Gastroesophageal sphincter (tissue), 4 donors: Measurements from ENCODE around the gene PLEKHM2. TPM values are rescaled to one million over a fixed set of nuclear protein-coding genes. Genes with fewer than 3 reads are reported as not detected.

ENCODE experiments used
- ATAC-seq: fragments of 150-250 bp; one replicate; pipeline ENCODE4 v1.9.1; 2016; ENCODE audit warnings: mild to moderate bottlenecking, moderate library complexity
- H3K27ac ChIP-seq, 4 donors: fragments of 200-600 bp; sonication (generic) in 3 of 4; 1 replicate in 3 of 4; 2 replicates in 1 of 4; pipeline ENCODE4 v1.5.1; 2016 to 2019
- H3K27me3 ChIP-seq: fragments of 200-600 bp; sonication (generic); one replicate; pipeline ENCODE4 v1.5.1; 2019
- H3K36me3 ChIP-seq, 2 donors: fragments of 200-600 bp; sonication (generic); one replicate each; pipeline ENCODE4 v1.5.1; 2019; ENCODE audit warnings: control low read depth in 1 of 2
- H3K4me1 ChIP-seq, 3 donors: fragments of 200-600 bp; sonication (generic); 1 replicate in 2 of 3; 2 replicates in 1 of 3; pipeline ENCODE4 v1.5.1; 2016 to 2019; ENCODE audit warnings: control low read depth in 2 of 3
- H3K4me3 ChIP-seq, 2 donors: fragments of 200-600 bp; sonication (generic); one replicate each; pipeline ENCODE4 v1.5.1; 2019; ENCODE audit warnings: mild to moderate bottlenecking in 1 of 2, moderate library complexity in 1 of 2
- H3K9me3 ChIP-seq, 3 donors: fragments of 200-600 bp; sonication (generic); one replicate each; pipeline ENCODE4 v1.5.1; 2017 to 2019; ENCODE audit warnings: control low read depth in 2 of 3
- CTCF ChIP-seq, 4 experiments: fragments of 200-600 bp in 2 of 4; fragments of 450-650 bp in 2 of 4; sonication (generic) in 1 of 4; IDR thresholded peaks; one replicate each; pipeline ENCODE4 v1.5.1; 2017 to 2019; ENCODE audit warnings: antibody characterized with exemption in 4 of 4, mild to moderate bottlenecking in 2 of 4, moderate library complexity in 2 of 4
- EP300 ChIP-seq: sonication (generic); formaldehyde crosslinking; IDR thresholded peaks from one replicate; pipeline ENCODE4 v1.6.1; 2017; ENCODE audit warnings: antibody characterized with exemption, mild to moderate bottlenecking
- POLR2A ChIP-seq, 2 donors: fragments of 450-650 bp; IDR thresholded peaks; one replicate each; pipeline ENCODE4 v1.6.1; 2017; ENCODE audit warnings: antibody characterized with exemption in 2 of 2, mild to moderate bottlenecking in 2 of 2, moderate library complexity in 1 of 2
- POLR2AphosphoS5 ChIP-seq: sonication (generic); formaldehyde crosslinking; IDR thresholded peaks from one replicate; pipeline ENCODE4 v1.6.1; 2017; ENCODE audit warnings: antibody characterized with exemption
- WGBS, 2 donors: methylation state at CpG; one replicate each; pipeline ENCODE4 v1.1.5; 2018; ENCODE audit warnings: low coverage in 1 of 2; 5-methylcytosine and 5-hydroxymethylcytosine counted together
- total RNA-seq, 4 donors: library from RNA; depleted of rRNA; stranded (reverse); fragments of >200 nt; gene quantifications; one replicate each; pipeline ENCODE4 v1.1.0, GENCODE V29; 2016

PLEKHM2 gene
- total RNA-seq, 4 donors from 2014 or later, result 32.1 to 65.2 (median 41.8) TPM

- no peak for ATAC-seq
- no peak overlapping the region for H3K4me3 ChIP-seq
- no peak for TF ChIP-seq CTCF (IDR thresholded peaks at IDR 0.05)
- no peak for TF ChIP-seq POLR2A (IDR thresholded peaks at IDR 0.05)
- TF ChIP-seq POLR2AphosphoS5, result no peak
- TF ChIP-seq EP300, result no peak
- no peaks in the 10 kb centered on the region for H3K4me1 ChIP-seq
- 67 to 88% methylated on average over 3 to 5 of the region's 26 CpGs for WGBS, 2 donors
- H3K27ac ChIP-seq, result no peak overlapping the region
- no peaks in the 10 kb centered on the region for H3K9me3 ChIP-seq
- H3K27me3 ChIP-seq, result no peaks in the 10 kb centered on the region
- peaks cover 0 to 98% of the 10 kb centered on the region in 2 donors for H3K36me3 ChIP-seq
Observed at GRCh38 chr1:15724949-15725880, 41.1 kb downstream of the PLEKHM2 start.

GRCh38 chr1:15726508-15726907 lies 42.4 kb downstream of the PLEKHM2 start:
- no peak overlapping the region for H3K27ac ChIP-seq
- H3K9me3 ChIP-seq, result no peaks in the 10 kb centered on the region
- 80% methylated on average over 6 of the region's 9 CpGs; no CpG with 5 or more reads in 1 of the 2 donors for WGBS, 2 donors
- no peaks in the 10 kb centered on the region for H3K27me3 ChIP-seq
- H3K36me3 ChIP-seq, result peaks cover 0 to 98% of the 10 kb centered on the region in 2 donors
- no peak overlapping the region for H3K4me3 ChIP-seq
- no peak for TF ChIP-seq CTCF (IDR thresholded peaks at IDR 0.05)
- no peak for TF ChIP-seq POLR2AphosphoS5
- no peak for TF ChIP-seq POLR2A (IDR thresholded peaks at IDR 0.05)
- no peak for TF ChIP-seq EP300
- no peaks in the 10 kb centered on the region for H3K4me1 ChIP-seq
- no peak for ATAC-seq

- no peak for ATAC-seq
- H3K36me3 ChIP-seq, result peaks cover 0 to 98% of the 10 kb centered on the region in 2 donors
- H3K27me3 ChIP-seq, result no peaks in the 10 kb centered on the region
- no peak overlapping the region for H3K27ac ChIP-seq
- H3K4me1 ChIP-seq, result no peaks in the 10 kb centered on the region
- H3K9me3 ChIP-seq, result no peaks in the 10 kb centered on the region
- TF ChIP-seq EP300, result no peak
- no peak for TF ChIP-seq CTCF (IDR thresholded peaks at IDR 0.05)
- no peak for TF ChIP-seq POLR2A (IDR thresholded peaks at IDR 0.05)
- TF ChIP-seq POLR2AphosphoS5, result no peak
- 95% methylated on average over 4 of the region's 21 CpGs; no CpG with 5 or more reads in 1 of the 2 donors for WGBS, 2 donors
- H3K4me3 ChIP-seq, result no peak overlapping the region
Observed at GRCh38 chr1:15727021-15727420, 42.9 kb downstream of the PLEKHM2 start.

- H3K36me3 ChIP-seq, result peaks cover 0 to 98% of the 10 kb centered on the region in 2 donors
Observed at GRCh38 chr1:15727424-15727823, 43.3 kb downstream of the PLEKHM2 start.

GRCh38 chr1:15727866-15728534 lies 43.9 kb downstream of the PLEKHM2 start:
- no peak overlapping the region for H3K4me3 ChIP-seq
- peaks cover 0 to 98% of the 10 kb centered on the region in 2 donors for H3K36me3 ChIP-seq
- WGBS, 2 donors, result no CpG with 5 or more reads among the region's 23 CpGs
- TF ChIP-seq CTCF (IDR thresholded peaks at IDR 0.05), result no peak
- no peaks in the 10 kb centered on the region for H3K4me1 ChIP-seq
- no peaks in the 10 kb centered on the region for H3K9me3 ChIP-seq
- no peak for ATAC-seq
- H3K27me3 ChIP-seq, result no peaks in the 10 kb centered on the region
- no peak overlapping the region for H3K27ac ChIP-seq

More at GRCh38 chr1:15727424-15727823, 43.3 kb downstream of the PLEKHM2 start:
- TF ChIP-seq POLR2A (IDR thresholded peaks at IDR 0.05) (no peak), POLR2AphosphoS5 (no peak)
- Histone ChIP-seq H3K4me1 (no peaks in the 10 kb centered on the region), H3K4me3 (no peak overlapping the region), H3K27me3 (no peaks in the 10 kb centered on the region), H3K27ac (no peak overlapping the region), H3K9me3 (no peaks in the 10 kb centered on the region)
- WGBS, 2 donors, result no CpG with 5 or more reads among the region's 13 CpGs
- no peak for ATAC-seq
